CD4-positive, alpha-beta T cell (primary cell): ENCODE data around the gene CLDN12. TPM values are rescaled to one million over a fixed set of nuclear protein-coding genes. Genes with fewer than 3 reads are reported as not detected.
A peak's percentile ranks its signal among the peaks of the same experiment; 100 is the strongest.

Experiments
- ATAC-seq: fragments of 200-7000 bp; cut with Tn5 transposase; one replicate; pipeline ENCODE4 v1.10.0; 2022; ENCODE audit warnings: mild to moderate bottlenecking; ENCODE audit not compliant: poor library complexity
- CTCF ChIA-PET: fragments of 350-600 bp; sonication (Branson Sonifier 250); formaldehyde crosslinking; loops from one replicate; lab custom pipeline; 2021; ENCODE audit warnings: antibody characterized with exemption, inconsistent platforms; lab: Charles Lee
- POLR2A ChIA-PET: fragments of 350-600 bp; sonication (Branson Sonifier 250); formaldehyde crosslinking; loops from one replicate; lab custom pipeline; 2021; ENCODE audit warnings: antibody characterized with exemption, inconsistent platforms; lab: Charles Lee
- DNase-seq, 14 experiments: peaks; one replicate each; pipeline ENCODE4 v3.0.0-alpha.2; 2013 to 2020; ENCODE audit warnings: mixed read lengths in 2 of 14
- H3K27ac ChIP-seq, 2 donors: one replicate each; pipeline versions ENCODE4 v1.5.1 to v1.7.0; 2013; ENCODE audit warnings: low read length in 2 of 2, low read depth in 1 of 2, mild to moderate bottlenecking in 1 of 2
- H3K27me3 ChIP-seq, 2 experiments: 1 replicate in 1 of 2; 2 replicates in 1 of 2; pipeline versions ENCODE4 v1.6.1 to v1.7.0; 2013; ENCODE audit warnings: low read length in 2 of 2, control low read depth in 1 of 2, mild to moderate bottlenecking in 1 of 2, moderate library complexity in 1 of 2; ENCODE audit not compliant: insufficient read depth in 2 of 2, control insufficient read depth in 1 of 2
- H3K36me3 ChIP-seq: one replicate; pipeline ENCODE4 v1.6.1; 2013; ENCODE audit warnings: low read length, control low read depth; ENCODE audit not compliant: insufficient read depth
- H3K4me1 ChIP-seq: one replicate; pipeline ENCODE4 v1.6.1; 2013; ENCODE audit warnings: low read length, control low read depth; ENCODE audit not compliant: insufficient read depth
- H3K4me3 ChIP-seq: one replicate; pipeline ENCODE4 v1.5.1; 2013; ENCODE audit warnings: mild to moderate bottlenecking, low read length, moderate library complexity
- H3K9me3 ChIP-seq, 2 experiments: 1 replicate in 1 of 2; 2 replicates in 1 of 2; pipeline versions ENCODE4 v1.6.1 to v1.7.0; 2013; ENCODE audit warnings: low read length in 2 of 2, mild to moderate bottlenecking in 2 of 2, control low read depth in 1 of 2, moderate library complexity in 1 of 2; ENCODE audit not compliant: control insufficient read depth in 1 of 2, insufficient read depth in 1 of 2
- H3K27ac Mint-ChIP-seq: one replicate; pipeline ENCODE4 v1.8.0; 2020; ENCODE audit warnings: mixed read lengths
- H3K27me3 Mint-ChIP-seq: one replicate; pipeline ENCODE4 v1.8.0; 2021; ENCODE audit warnings: mixed read lengths
- H3K36me3 Mint-ChIP-seq: one replicate; pipeline ENCODE4 v1.8.0; 2021; ENCODE audit warnings: low read depth, mixed read lengths
- H3K4me1 Mint-ChIP-seq: one replicate; pipeline ENCODE4 v1.8.0; 2021; ENCODE audit warnings: low read depth, mixed read lengths
- H3K4me3 Mint-ChIP-seq: one replicate; pipeline ENCODE4 v1.8.0; 2020; ENCODE audit warnings: mild to moderate bottlenecking, mixed read lengths
- H3K9me3 Mint-ChIP-seq: one replicate; pipeline ENCODE4 v1.8.0; 2020; ENCODE audit warnings: mixed read lengths
- CTCF ChIP-seq: fragments of 200-600 bp; IDR thresholded peaks from one replicate; pipeline ENCODE4 v1.8.0; 2022; ENCODE audit warnings: antibody characterized with exemption, mild to moderate bottlenecking
- intact Hi-C, 2 experiments: fragments of 100-400 bp; cut with DNase I in 1 of 2; cut with micrococcal nuclease in 1 of 2; formaldehyde crosslinking; loops; one replicate each; pipeline versions ENCODE4 v1.15.1 to v1.9.0; 2023 to 2025; cut with DNase I, micrococcal nuclease
- polyA plus RNA-seq, 2 donors: library from polyadenylated mRNA; unstranded; fragments of 120-200 nt; gene quantifications; one replicate each; pipeline ENCODE4 v1.2.1, GENCODE V29; 2013
- total RNA-seq, 174 experiments: library from RNA in 2 of 174; stranded (reverse) in 2 of 174; gene quantifications; one replicate each; pipeline ENCODE4 v1.2.3 and lab custom pipeline; 2021 to 2026

CLDN12 gene
- total RNA-seq (1 to 10 TPM; 1.1 to 1.4 TPM), total RNA-seq (lab: John Stamatoyannopoulos, UW) (0.24 to 8.7 (median 2.2) reads per million in 172 experiments)
- 2.4 TPM for polyA plus RNA-seq (2013, experiment 1 of 2)
- polyA plus RNA-seq (2013, experiment 2 of 2), result 2.9 TPM

GRCh38 chr7:90403174-90404113 lies at the start of gene CLDN12:
Gene CLDN12, plus strand, starts transcription at chr7:90403461. Its CDS starts 9,216 bp downstream, at chr7:90412677.
- Mint-ChIP-seq H3K4me3 (peak within 1 kb of the TSS; percentile 96), H3K27ac (peak within 1 kb of the TSS; percentile 84), H3K27me3 (no peaks in the 10 kb centered on the region), H3K4me1 (peaks cover 17% of the 10 kb centered on the region), H3K36me3 (peaks cover 7% of the 10 kb centered on the region), H3K9me3 (peaks cover 2% of the 10 kb centered on the region)
- Histone ChIP-seq H3K9me3 (peaks cover 3 to 7% of the 10 kb centered on the region in 2 experiments), H3K4me1 (peaks cover 3% of the 10 kb centered on the region), H3K27me3 (no peaks in the 10 kb centered on the region), H3K27ac (no peak within 1 kb of the TSS), H3K36me3 (no peaks in the 10 kb centered on the region), H3K4me3 (peak within 1 kb of the TSS; percentile 69)
- POLR2A ChIA-PET, result interaction anchor here (1.2 kb wide), 1 partner anchor 58 kb away, joined by 9 read pairs; the partner anchor contains the start of gene GTPBP10
- intact Hi-C loops, result loop anchor here in 1 of 2 experiments (1.0 to 5.0 kb wide), 2 partner anchors 57 to 156 kb away; partner anchors contain the start of genes CFAP69 and GTPBP10
- peak; percentile 32 to 92 (median 58) for DNase-seq
- CTCF ChIA-PET, result interaction anchor here (1.3 to 2.0 kb wide), 2 partner anchors 25 to 58 kb away, joined by 6 read pairs; partner anchors contain the start of gene GTPBP10
- ATAC-seq, result peak; percentile 99
- no peak for TF ChIP-seq CTCF

GRCh38 chr7:90383422-90383821 lies 19.8 kb upstream of the CLDN12 start:
- Histone ChIP-seq H3K27me3 (no peaks in the 10 kb centered on the region), H3K27ac (no peak overlapping the region), H3K4me3 (no peak overlapping the region), H3K9me3 (no peaks in the 10 kb centered on the region), H3K36me3 (peaks cover 66% of the 10 kb centered on the region), H3K4me1 (no peaks in the 10 kb centered on the region)
- ATAC-seq, result no peak
- DNase-seq, result no peak
- intact Hi-C loops, result no loop called here
- Mint-ChIP-seq H3K27ac (no peak overlapping the region), H3K27me3 (no peaks in the 10 kb centered on the region), H3K4me3 (no peak overlapping the region), H3K4me1 (no peaks in the 10 kb centered on the region), H3K9me3 (no peaks in the 10 kb centered on the region), H3K36me3 (peaks cover 88% of the 10 kb centered on the region)
- TF ChIP-seq CTCF, result no peak
- CTCF ChIA-PET, result no interaction called here
- POLR2A ChIA-PET, result no interaction called here

GRCh38 chr7:90383861-90384260 lies 19.4 kb upstream of the CLDN12 start:
- H3K27ac ChIP-seq, result no peak overlapping the region
- H3K9me3 ChIP-seq, result no peaks in the 10 kb centered on the region
- no peak for TF ChIP-seq CTCF
- H3K27ac Mint-ChIP-seq, result no peak overlapping the region
- CTCF ChIA-PET, result no interaction called here
- H3K36me3 Mint-ChIP-seq, result peaks cover 84% of the 10 kb centered on the region
- H3K4me3 Mint-ChIP-seq, result no peak overlapping the region
- H3K9me3 Mint-ChIP-seq, result no peaks in the 10 kb centered on the region
- DNase-seq (no peak), ATAC-seq (no peak)
- intact Hi-C loops, result no loop called here
- no peak overlapping the region for H3K4me3 ChIP-seq
- H3K27me3 ChIP-seq, result no peaks in the 10 kb centered on the region
- POLR2A ChIA-PET, result no interaction called here
- no peaks in the 10 kb centered on the region for H3K27me3 Mint-ChIP-seq
- no peaks in the 10 kb centered on the region for H3K4me1 ChIP-seq
- no peaks in the 10 kb centered on the region for H3K4me1 Mint-ChIP-seq
- H3K36me3 ChIP-seq, result peaks cover 62% of the 10 kb centered on the region
